IMR-90 (cell line): ENCODE data around the gene DDX31. TPM values are rescaled to one million over a fixed set of nuclear protein-coding genes. Genes with fewer than 3 reads are reported as not detected.

ENCODE experiments used
- ATAC-seq: fragments of 200-7000 bp; cut with Tn5 transposase; 2 replicates; pipeline ENCODE4 v1.9.1; 2020; ENCODE audit warnings: low read depth, mild to moderate bottlenecking, moderate library complexity
- BruUV-seq: library from RNA; stranded (reverse); fragments of 400-500 nt; replicated peaks from 2 replicates; lab custom pipeline; 2021; lab: Mats Ljungman, UMichigan
- CTCF ChIA-PET: fragments of 300-600 bp; formaldehyde crosslinking; extraction: SDS; loops from one replicate; lab custom pipeline; 2021; ENCODE audit warnings: antibody characterized with exemption; lab: Yijun Ruan, JAX
- POLR2A ChIA-PET: fragments of 300-600 bp; sonication (Branson Sonifier 250); formaldehyde crosslinking; loops from one replicate; lab custom pipeline; 2022; ENCODE audit warnings: antibody characterized with exemption; ENCODE audit not compliant: unreplicated experiment; lab: Charles Lee
- DNase-seq: peaks from one replicate; pipeline ENCODE4 v3.0.0; 2013
- H2AFZ ChIP-seq: replicated peaks from 2 replicates; pipeline ENCODE3; 2013; ENCODE audit warnings: low read length, mild to moderate bottlenecking; ENCODE audit not compliant: poor library complexity
- H2AK5ac ChIP-seq: 2 replicates; pipeline ENCODE4 v1.6.1; 2013; ENCODE audit warnings: low read depth, low read length, inconsistent platforms
- H2AK9ac ChIP-seq: replicated peaks from 2 replicates; pipeline ENCODE3; 2013; ENCODE audit warnings: mild to moderate bottlenecking, low read depth, low read length, moderate library complexity; ENCODE audit not compliant: poor library complexity
- H2BK120ac ChIP-seq: 2 replicates; pipeline ENCODE4 v1.6.1; 2013; ENCODE audit warnings: low read depth, low read length, inconsistent platforms
- H2BK15ac ChIP-seq: 3 replicates; pipeline ENCODE4 v1.6.1; 2013; ENCODE audit warnings: low read depth, low read length, inconsistent platforms
- H2BK20ac ChIP-seq: 2 replicates; pipeline ENCODE4 v1.6.1; 2013; ENCODE audit warnings: low read depth, mild to moderate bottlenecking, inconsistent platforms, low read length, moderate library complexity
- H2BK5ac ChIP-seq: 2 replicates; pipeline ENCODE4 v1.6.1; 2013; ENCODE audit warnings: mild to moderate bottlenecking, low read depth, low read length, inconsistent platforms; ENCODE audit not compliant: poor library complexity, severe bottlenecking
- H3K14ac ChIP-seq: replicated peaks from 2 replicates; pipeline ENCODE4 v1.6.1; 2013; ENCODE audit warnings: low read depth, low read length, inconsistent platforms
- H3K18ac ChIP-seq: 2 replicates; pipeline ENCODE4 v1.6.1; 2013; ENCODE audit warnings: low read depth, low read length, control low read depth
- H3K23ac ChIP-seq: 2 replicates; pipeline ENCODE4 v1.6.1; 2013; ENCODE audit warnings: low read depth, low read length, inconsistent platforms
- H3K27ac ChIP-seq: 2 replicates; pipeline ENCODE4 v1.5.1; 2013; ENCODE audit warnings: mild to moderate bottlenecking, control low read depth, low read length; ENCODE audit not compliant: insufficient read depth
- H3K27me3 ChIP-seq: 2 replicates; pipeline ENCODE4 v1.6.1; 2013; ENCODE audit warnings: low read length; ENCODE audit not compliant: control insufficient read depth, insufficient read depth
- H3K36me3 ChIP-seq: 2 replicates; pipeline ENCODE4 v1.6.1; 2013; ENCODE audit warnings: low read length, mixed read lengths; ENCODE audit not compliant: control insufficient read depth, insufficient read depth
- H3K4ac ChIP-seq: 2 replicates; pipeline ENCODE4 v1.6.1; 2013; ENCODE audit warnings: low read depth, low read length, inconsistent platforms
- H3K4me1 ChIP-seq: 2 replicates; pipeline ENCODE4 v1.6.1; 2013; ENCODE audit warnings: low read length, mixed read lengths; ENCODE audit not compliant: control insufficient read depth, insufficient read depth
- H3K4me2 ChIP-seq: 2 replicates; pipeline ENCODE4 v1.6.1; 2013; ENCODE audit warnings: low read depth, mild to moderate bottlenecking, control low read depth, low read length, moderate library complexity
- H3K4me3 ChIP-seq: 2 replicates; pipeline ENCODE4 v1.5.1; 2013; ENCODE audit warnings: low read depth, mild to moderate bottlenecking, control low read depth, low read length, moderate library complexity; ENCODE audit not compliant: insufficient read depth
- H3K56ac ChIP-seq: 2 replicates; pipeline ENCODE4 v1.6.1; 2013; ENCODE audit warnings: low read length, inconsistent platforms; ENCODE audit not compliant: insufficient read depth; ENCODE audit errors: extremely low read depth
- H3K79me1 ChIP-seq, 2 experiments: 2 replicates each; pipeline ENCODE4 v1.6.1; 2013; ENCODE audit warnings: low read length in 2 of 2, inconsistent platforms in 1 of 2, low read depth in 1 of 2
- H3K9ac ChIP-seq: 2 replicates; pipeline ENCODE4 v1.6.1; 2013; ENCODE audit warnings: low read depth, low read length, control low read depth
- H3K9me1 ChIP-seq: 2 replicates; pipeline ENCODE4 v1.6.1; 2013; ENCODE audit warnings: low read length, inconsistent platforms; ENCODE audit not compliant: insufficient read depth
- H3K9me3 ChIP-seq: 2 replicates; pipeline ENCODE4 v1.6.1; 2013; ENCODE audit warnings: low read length; ENCODE audit not compliant: control insufficient read depth, insufficient read depth
- H4K20me1 ChIP-seq: 2 replicates; pipeline ENCODE4 v1.6.1; 2013; ENCODE audit warnings: low read length, inconsistent platforms; ENCODE audit not compliant: insufficient read depth
- H4K5ac ChIP-seq: 2 replicates; pipeline ENCODE4 v1.6.1; 2013; ENCODE audit warnings: mild to moderate bottlenecking, low read depth, low read length, control low read depth
- H4K8ac ChIP-seq, 2 experiments: 2 replicates each; pipeline ENCODE4 v1.6.1; 2013; ENCODE audit warnings: low read depth in 2 of 2, low read length in 2 of 2, control low read depth in 1 of 2, inconsistent platforms in 1 of 2
- H4K91ac ChIP-seq: 2 replicates; pipeline ENCODE4 v1.6.1; 2013; ENCODE audit warnings: low read depth, low read length, inconsistent platforms; ENCODE audit not compliant: insufficient read depth
- MAFK ChIP-seq: IDR thresholded peaks from 2 replicates; pipeline ENCODE4 v1.6.1; 2012; ENCODE audit warnings: low read depth, low read length, improper control_type of control experiment
- MXI1 ChIP-seq: IDR thresholded peaks from 2 replicates; pipeline ENCODE4 v1.6.1; 2012; ENCODE audit warnings: low read depth, mild to moderate bottlenecking, low read length, moderate library complexity, borderline replicate concordance
- WGBS, 2 experiments: methylation state at CpG; one replicate each; pipeline versions ENCODE4 v1.1.5 to v1.1.7; 2013; ENCODE audit warnings: missing lambda C conversion rate in 2 of 2; ENCODE audit not compliant: insufficient read length in 1 of 2; ENCODE audit errors: extremely low coverage in 2 of 2; 5-methylcytosine and 5-hydroxymethylcytosine counted together
- dilution Hi-C: fragments of 300-500 bp; cut with HindIII; formaldehyde crosslinking; loops from one replicate; pipeline ENCODE4 v1.14.3; 2018; ENCODE audit warnings: low sequenced_read_pairs; ENCODE audit not compliant: unreplicated experiment
- in situ Hi-C: fragments of 300-500 bp; cut with MboI; formaldehyde crosslinking; loops from 3 replicates; pipeline ENCODE4 v1.14.3; 2019; ENCODE audit warnings: low sequenced_read_pairs, inconsistent platforms, mixed read lengths
- intact Hi-C: fragments of 100-400 bp; cut with micrococcal nuclease; formaldehyde crosslinking; loops from 2 replicates; pipeline ENCODE4 v1.10.0; 2022
- polyA plus RNA-seq, 3 experiments: library from polyadenylated mRNA; depleted of rRNA; stranded (reverse); fragments of >200 nt; gene quantifications; 2 replicates each; pipeline ENCODE4 v1.2.3, GENCODE V29; 2012; ENCODE audit warnings: low replicate concordance in 1 of 3
- total RNA-seq: library from RNA; depleted of rRNA; stranded (reverse); fragments of >200 nt; gene quantifications from 2 replicates; pipeline ENCODE4 v1.2.3, GENCODE V29; 2012

The DDX31 gene
- total and polyA plus RNA-seq, 2 of the 4 experiments (the other 2 are of a cell fraction), result 10.7 to 14.0 TPM

DNA sequence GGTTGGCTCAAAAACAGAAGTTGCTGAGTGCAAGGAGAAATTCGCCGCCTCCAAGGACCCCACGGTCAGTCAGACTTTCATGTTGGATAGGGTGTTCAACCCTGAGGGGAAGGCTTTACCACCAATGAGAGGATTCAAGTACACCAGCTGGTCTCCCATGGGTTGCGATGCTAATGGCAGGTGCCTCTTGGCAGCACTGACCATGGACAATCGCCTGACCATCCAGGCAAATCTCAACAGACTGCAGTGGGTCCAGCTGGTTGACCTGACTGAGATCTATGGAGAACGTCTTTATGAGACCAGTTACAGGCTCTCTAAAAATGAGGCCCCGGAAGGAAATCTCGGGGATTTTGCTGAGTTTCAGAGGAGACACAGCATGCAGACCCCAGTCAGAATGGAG is 8.2 kb upstream of the DDX31 start:
- Histone ChIP-seq H3K79me1 (peaks cover 16 to 67% of the 10 kb centered on the region in 2 experiments), H3K4me1 (peaks cover 2% of the 10 kb centered on the region; the same call in 1 of the 2 replicates), H2AFZ (no peak overlapping the region), H2BK120ac (no peak overlapping the region), H4K91ac (no peak overlapping the region), H3K4me3 (no peak overlapping the region), H3K9me1 (peaks cover 5% of the 10 kb centered on the region; the same call in 1 of the 2 replicates), H3K9me3 (no peaks in the 10 kb centered on the region), H3K36me3 (peaks cover 22% of the 10 kb centered on the region), H3K4me2 (no peak overlapping the region), H2AK5ac (no peak overlapping the region), H3K27me3 (no peaks in the 10 kb centered on the region), H4K8ac (no peak overlapping the region), H3K23ac (no peak overlapping the region), H2BK15ac (no peak overlapping the region), H2AK9ac (no peak overlapping the region), H3K14ac (no peak overlapping the region), H3K27ac (no peak overlapping the region), H3K56ac (no peak overlapping the region), H3K4ac (no peak overlapping the region), H2BK5ac (no peak overlapping the region), H3K9ac (no peak overlapping the region), H4K5ac (no peak overlapping the region), H4K20me1 (peaks cover 51% of the 10 kb centered on the region), H3K18ac (no peak overlapping the region), H2BK20ac (no peak overlapping the region)
- CTCF ChIA-PET, result no interaction called here
- no TSS peak for BruUV-seq
- 87% methylated on average over 3 of the region's 8 CpGs; no CpG with 5 or more reads in 1 of the 2 experiments for WGBS, 2 experiments
- intact Hi-C loops (loop anchor here (10.0 kb wide), 1 partner anchor 87 kb away; no protein-coding TSS in a partner anchor), in situ Hi-C loops (no loop called here), dilution Hi-C loops (no loop called here)
- POLR2A ChIA-PET, result no interaction called here
- DNase-seq, result no peak
- TF ChIP-seq MAFK (no peak), MXI1 (no peak)
- no peak for ATAC-seq
